Activated CD8-positive, alpha-beta memory T cell treated with anti-CD3 and anti-CD28 coated beads, Interleukin-2, amount 50 U/mL, for 1 hour (primary cell): ENCODE results near the gene RYK.

Experiments used
- DNase-seq: peaks from one replicate; pipeline ENCODE4 v3.0.0-alpha.2; 2020; ENCODE audit errors: extremely low read depth

The RYK gene

DNA sequence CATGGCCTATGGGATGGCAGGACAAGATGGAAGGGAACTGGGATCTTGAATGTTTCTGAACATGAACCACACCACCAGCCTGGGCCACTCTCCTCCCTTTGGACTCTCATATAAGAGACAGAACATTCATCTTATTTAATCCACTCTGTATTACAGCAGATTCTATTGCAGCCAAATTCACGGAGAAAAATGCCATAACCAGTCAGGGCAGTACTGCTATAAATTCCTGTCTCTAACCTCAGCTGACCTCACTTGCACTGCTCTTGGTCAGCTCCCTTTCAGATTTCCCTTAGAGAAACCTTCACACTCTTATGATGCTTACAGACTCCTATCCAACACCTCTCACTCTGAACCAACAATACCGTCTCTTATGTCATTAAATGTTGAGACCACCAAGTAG lies 101.4 kb downstream of the RYK start:
- DNase-seq = no peak

DNA sequence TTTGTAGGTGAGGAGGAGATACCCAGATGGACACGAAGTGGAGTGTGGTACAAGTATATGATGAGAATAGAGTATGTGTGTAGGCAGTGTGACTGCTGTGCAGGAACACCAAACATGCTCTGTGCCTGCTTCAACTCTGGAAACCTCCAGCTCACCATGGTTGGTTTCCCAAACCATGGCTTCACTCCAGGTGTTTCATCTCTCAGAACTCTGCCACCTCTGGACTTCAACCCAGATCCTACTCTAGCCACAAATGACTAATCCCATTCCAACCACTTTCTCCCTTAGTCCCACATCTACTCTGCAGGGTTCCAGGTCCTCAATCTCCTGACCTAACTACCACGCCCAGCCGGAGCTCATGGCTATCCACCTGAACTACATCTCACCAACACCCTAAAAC lies 102.1 kb downstream of the RYK start:
- no peak for DNase-seq

GRCh38 chr3:134147411-134147810 lies 103.2 kb downstream of the RYK start:
- no peak for DNase-seq

DNA sequence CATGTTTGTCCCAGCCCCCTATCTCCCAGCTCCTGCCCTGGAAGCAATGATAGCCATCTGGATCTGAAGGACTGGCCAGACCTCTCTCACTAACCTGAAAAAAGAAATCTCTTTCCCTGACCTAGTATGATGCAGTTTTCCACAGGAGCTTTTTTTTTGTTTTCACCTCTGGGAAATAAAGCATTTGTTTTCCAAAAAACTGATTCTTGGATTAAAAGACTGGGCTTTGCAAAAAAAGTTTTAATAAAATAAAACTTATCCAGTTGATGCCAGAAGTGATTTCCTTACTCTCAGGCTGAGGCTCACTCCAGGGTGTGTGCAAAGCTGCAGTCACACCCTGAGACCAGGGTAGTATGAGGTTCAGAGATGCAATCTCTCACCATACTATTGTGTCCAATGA lies 104.0 kb downstream of the RYK start:
- DNase-seq = no peak

DNA sequence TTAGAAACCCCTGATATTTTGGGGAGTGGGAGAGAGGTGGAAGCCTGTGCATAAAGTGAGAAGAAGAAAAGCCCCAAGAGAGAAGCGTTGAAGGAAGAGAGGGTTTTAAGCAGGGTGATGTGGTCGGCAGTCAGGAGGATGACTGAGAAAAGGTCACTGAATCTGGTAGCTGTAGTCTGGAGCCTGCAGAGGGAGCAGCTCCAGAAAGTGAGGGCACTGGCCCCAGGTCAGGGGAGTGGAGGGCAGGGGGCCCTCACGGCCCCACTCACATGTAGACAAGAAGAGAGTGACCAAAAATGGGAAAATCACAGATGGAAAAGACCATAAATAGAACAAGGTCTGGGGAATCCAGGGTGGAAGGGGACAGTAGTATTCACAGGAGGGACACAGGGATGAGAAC lies 105.5 kb downstream of the RYK start:
- no peak for DNase-seq

DNA sequence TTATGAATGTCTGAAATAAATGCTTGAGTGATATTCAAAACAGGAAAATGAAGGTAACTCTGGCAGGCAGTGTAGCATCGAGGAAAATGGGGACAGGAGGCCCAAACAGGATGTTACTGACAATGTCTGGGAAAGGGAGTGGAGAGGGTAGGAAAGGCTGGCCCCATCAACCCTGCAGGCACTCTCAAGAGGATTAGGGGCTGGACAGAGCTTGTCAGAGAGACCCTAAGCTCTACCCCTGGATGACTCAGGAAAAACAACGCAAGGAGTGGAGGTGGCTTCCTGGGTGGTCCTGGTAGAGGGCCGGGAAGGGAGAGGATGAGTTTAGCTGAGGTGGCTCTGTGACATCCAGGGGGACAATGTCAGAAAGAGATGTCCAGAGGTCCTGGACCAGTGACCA lies 106.0 kb downstream of the RYK start:
- DNase-seq = no peak

- DNase-seq = no peak
Observed at GRCh38 chr3:134143828-134144401, 106.7 kb downstream of the RYK start.

DNA sequence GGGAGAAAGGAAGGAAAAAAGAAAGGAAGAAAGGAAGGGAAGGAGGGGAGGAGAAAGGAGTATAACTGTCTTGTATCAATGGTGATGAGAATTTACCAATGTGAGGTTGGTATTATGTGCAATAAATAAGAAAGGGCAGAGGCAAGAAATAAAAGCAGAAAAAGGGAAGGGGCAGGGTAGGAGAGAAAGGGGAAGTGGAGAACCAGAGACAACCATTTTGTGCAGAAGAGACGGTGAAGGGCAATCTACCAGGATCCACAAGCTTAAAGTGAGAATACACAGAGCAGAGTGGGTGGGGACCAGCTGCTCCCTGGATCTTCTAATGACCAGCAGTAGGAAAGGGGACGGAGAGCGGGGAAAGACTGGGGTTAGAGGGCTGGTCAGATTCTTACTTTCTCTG lies 114.1 kb downstream of the RYK start:
- no peak for DNase-seq

DNA sequence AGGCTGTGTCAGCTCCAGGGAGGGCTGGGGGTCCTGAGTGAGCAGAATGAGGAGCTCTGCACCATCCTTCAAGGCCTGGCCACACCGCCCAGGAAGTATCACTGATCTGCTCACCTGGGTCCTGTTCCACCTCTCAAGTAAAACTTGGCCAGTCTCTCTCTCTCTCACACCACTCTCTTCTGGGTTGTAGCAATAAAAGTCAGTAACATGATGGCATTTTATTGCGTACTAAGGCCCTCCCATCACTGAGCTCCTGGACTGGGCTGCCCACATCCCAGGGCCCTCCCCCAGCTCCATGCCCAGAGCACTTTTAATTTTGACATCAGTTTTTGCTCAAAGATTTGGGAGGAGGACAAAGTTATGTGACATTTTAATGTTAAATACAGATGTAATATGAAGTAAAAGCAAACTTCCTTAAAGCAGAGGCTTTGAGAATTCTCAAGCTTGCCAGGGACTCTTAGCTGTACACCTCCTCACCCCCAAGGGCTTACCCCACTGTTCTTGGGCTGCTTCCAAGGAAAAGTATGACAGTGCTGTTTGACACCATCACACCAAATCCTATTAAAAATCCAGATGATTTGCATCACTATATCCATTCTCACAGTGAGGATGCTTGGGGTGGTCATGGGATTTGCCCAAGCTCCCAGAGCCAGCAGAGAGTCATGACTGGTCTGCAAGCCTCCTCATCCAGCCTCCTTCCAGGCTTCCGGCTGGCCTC lies 115.8 kb downstream of the RYK start:
- DNase-seq = no peak

DNA sequence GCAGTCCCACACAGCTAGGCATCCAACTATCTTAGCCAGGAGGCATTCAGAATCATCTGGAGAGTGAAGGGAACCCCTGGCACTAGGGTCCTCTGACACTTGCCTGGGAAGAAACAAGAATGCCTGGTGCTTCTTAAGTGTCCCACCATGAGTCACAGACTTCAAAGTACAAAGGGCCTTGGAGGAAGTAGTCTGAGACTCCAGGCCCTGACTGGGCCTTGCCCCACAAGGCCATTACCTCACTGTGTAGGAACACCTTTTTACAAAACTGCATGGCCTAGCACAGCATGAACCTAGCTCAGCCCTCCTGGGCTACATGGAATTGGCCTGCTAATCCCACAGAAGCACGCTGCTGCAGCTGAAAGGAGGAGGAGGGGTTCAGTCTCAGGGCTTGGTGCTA lies 116.4 kb downstream of the RYK start:
- no peak for DNase-seq

GRCh38 chr3:134132961-134133360 lies 117.7 kb downstream of the RYK start:
- no peak for DNase-seq

GRCh38 chr3:134126153-134126552 lies 124.5 kb downstream of the RYK start:
- no peak for DNase-seq

- no peak for DNase-seq
Observed at GRCh38 chr3:134114726-134115125, 135.9 kb downstream of the RYK start.

DNA sequence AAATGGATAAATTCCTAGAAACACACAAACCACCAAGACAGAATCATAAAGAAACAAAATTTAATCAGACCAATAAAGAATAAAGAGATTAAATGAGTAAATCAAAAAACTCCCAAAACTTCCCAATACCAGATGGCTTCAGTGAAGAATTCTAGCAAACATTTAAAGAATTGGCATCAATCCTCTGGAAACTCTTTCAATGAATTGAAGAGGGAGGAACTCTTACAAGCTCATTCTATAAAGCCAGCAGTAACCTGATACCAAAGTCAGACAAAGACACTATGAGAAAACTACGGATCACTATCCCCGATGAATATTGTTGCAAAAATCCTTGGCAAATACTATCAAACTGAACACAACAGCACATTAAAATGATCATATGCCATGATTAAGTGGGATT lies 139.0 kb downstream of the RYK start:
- no peak for DNase-seq

DNA sequence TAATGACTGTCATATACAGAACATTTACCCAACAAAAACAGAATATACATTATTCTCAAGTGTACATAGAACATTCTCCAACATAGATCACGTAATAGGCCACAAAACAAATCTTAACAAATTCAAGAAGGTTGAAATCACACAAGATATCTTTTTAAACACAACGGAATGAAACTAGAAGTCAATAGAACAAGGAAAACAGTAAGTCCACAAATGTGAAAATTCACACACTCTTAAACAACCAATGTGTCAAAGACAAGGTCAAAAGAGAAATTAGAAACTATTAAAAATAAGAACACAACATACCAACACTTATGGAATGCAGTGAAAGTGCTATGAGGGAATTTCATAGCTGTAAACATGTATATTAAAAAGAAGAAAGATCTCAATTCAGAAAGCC lies 139.7 kb downstream of the RYK start:
- DNase-seq = no peak
